Keratinocyte (primary cell): ENCODE data around the gene GPR180. TPM values are rescaled to one million over a fixed set of nuclear protein-coding genes. Genes with fewer than 3 reads are reported as not detected.

Experiments used
- DNase-seq: peaks from one replicate; pipeline ENCODE4 v3.0.0-alpha.2; 2011; ENCODE audit warnings: low read depth, missing footprints, low spot score
- FAIRE-seq: peaks from 2 replicates; lab custom pipeline; 2011; peaks lifted over from hg19 to GRCh38; lab: Jason Lieb, UNC
- H2AFZ ChIP-seq: 2 replicates; pipeline ENCODE4 v1.6.0; 2012; ENCODE audit warnings: low read length, control low read depth, inconsistent platforms; ENCODE audit not compliant: control insufficient read depth
- H3K27ac ChIP-seq: 2 replicates; pipeline ENCODE4 v1.5.1; 2011; ENCODE audit warnings: low read length; ENCODE audit not compliant: control insufficient read depth, insufficient read depth
- H3K27me3 ChIP-seq: 3 replicates; pipeline ENCODE4 v1.6.0; 2011; ENCODE audit warnings: low read length; ENCODE audit not compliant: control insufficient read depth, insufficient read depth; ENCODE audit errors: extremely low read depth
- H3K36me3 ChIP-seq, 2 experiments: 2 replicates in 1 of 2; 3 replicates in 1 of 2; pipeline ENCODE4 v1.5.1; 2011; ENCODE audit warnings: low read length in 2 of 2, mild to moderate bottlenecking in 1 of 2; ENCODE audit not compliant: control insufficient read depth in 2 of 2, insufficient read depth in 2 of 2; ENCODE audit errors: extremely low read depth in 1 of 2
- H3K4me1 ChIP-seq: 3 replicates; pipeline ENCODE4 v1.5.1; 2011; ENCODE audit warnings: low read length; ENCODE audit not compliant: control insufficient read depth, insufficient read depth; ENCODE audit errors: extremely low read depth
- H3K4me2 ChIP-seq: 3 replicates; pipeline ENCODE4 v1.6.0; 2011; ENCODE audit warnings: low read depth, low read length; ENCODE audit not compliant: control insufficient read depth, insufficient read depth; ENCODE audit errors: extremely low read depth
- H3K4me3 ChIP-seq, 3 experiments: fragments of 200-600 bp in 1 of 3; sonication (generic) in 1 of 3; 2 replicates in 2 of 3; 3 replicates in 1 of 3; pipeline ENCODE4 v1.5.1; 2011 to 2016; ENCODE audit warnings: low read length in 3 of 3, mild to moderate bottlenecking in 3 of 3, control low read depth in 2 of 3, inconsistent platforms in 1 of 3, low read depth in 1 of 3, mixed read lengths in 1 of 3, mixed run types in 1 of 3, moderate library complexity in 1 of 3; ENCODE audit not compliant: control insufficient read depth in 2 of 3, insufficient read depth in 2 of 3; ENCODE audit errors: extremely low read depth in 1 of 3
- H3K79me2 ChIP-seq: 2 replicates; pipeline ENCODE4 v1.6.0; 2012; ENCODE audit warnings: low read length; ENCODE audit not compliant: control insufficient read depth, insufficient read depth
- H3K9ac ChIP-seq: 3 replicates; pipeline ENCODE4 v1.6.0; 2011; ENCODE audit warnings: low read length; ENCODE audit not compliant: control insufficient read depth, insufficient read depth; ENCODE audit errors: extremely low read depth
- H3K9me1 ChIP-seq: 3 replicates; pipeline ENCODE4 v1.6.0; 2011; ENCODE audit warnings: low read length; ENCODE audit not compliant: control insufficient read depth, insufficient read depth; ENCODE audit errors: extremely low read depth
- H3K9me3 ChIP-seq: 2 replicates; pipeline ENCODE4 v1.5.1; 2012; ENCODE audit warnings: low read depth, low read length; ENCODE audit not compliant: control insufficient read depth
- H4K20me1 ChIP-seq: 3 replicates; pipeline ENCODE4 v1.6.0; 2011; ENCODE audit warnings: low read length; ENCODE audit not compliant: control insufficient read depth, insufficient read depth; ENCODE audit errors: extremely low read depth
- CTCF ChIP-seq, 3 experiments: IDR thresholded peaks in 1 of 3; conservative IDR thresholded peaks in 1 of 3; optimal IDR thresholded peaks in 1 of 3; 2 replicates in 2 of 3; 3 replicates in 1 of 3; pipeline versions ENCODE3 to v1.5.1; 2011; ENCODE audit warnings: low read length in 3 of 3, mild to moderate bottlenecking in 3 of 3, moderate library complexity in 2 of 3, control low read depth in 1 of 3, inconsistent platforms in 1 of 3; ENCODE audit not compliant: insufficient read depth in 2 of 3; ENCODE audit errors: extremely low read depth in 1 of 3
- EZH2 ChIP-seq: IDR thresholded peaks from one replicate; pipeline ENCODE4 v1.6.1; 2012; ENCODE audit warnings: inconsistent platforms, mild to moderate bottlenecking, low read length, moderate library complexity
- dilution Hi-C: fragments of 300-500 bp; cut with MboI; formaldehyde crosslinking; loops from one replicate; pipeline ENCODE4 v1.7.0; 2020; ENCODE audit warnings: low sequenced_read_pairs; ENCODE audit not compliant: extremely low pct_ligation_motif_present
- polyA plus RNA-seq, 5 experiments: library from polyadenylated mRNA; depleted of rRNA in 3 of 5; stranded (reverse) in 3 of 5; stranded (forward) in 1 of 5; unstranded in 1 of 5; fragments of >200 nt; gene quantifications; 1 replicate in 1 of 5; 2 replicates in 3 of 5; 3 replicates in 1 of 5; pipeline versions ENCODE4 v1.2.1 to v1.2.3, GENCODE V29; 2011 to 2012; ENCODE audit warnings: missing spikeins in 2 of 5, low read depth in 1 of 5, low replicate concordance in 1 of 5

The GPR180 gene
- polyA plus RNA-seq, 1 donor (not counting 4 experiments of a cell fraction or from before 2014, with no cell fraction given) = 9.9 TPM

GRCh38 chr13:94602467-94602866 is 810 bp downstream of the GPR180 start:
- Histone ChIP-seq H3K4me3 (peak overlapping the region; percentile 87 to 96 (median 88)), H3K27me3 (no peaks in the 10 kb centered on the region), H3K79me2 (peaks cover 30% of the 10 kb centered on the region), H3K9ac (peak overlapping the region; percentile 84), H4K20me1 (no peaks in the 10 kb centered on the region), H3K9me3 (no peaks in the 10 kb centered on the region), H3K4me2 (peak overlapping the region; percentile 64), H2AFZ (no peak overlapping the region), H3K4me1 (peaks cover 6% of the 10 kb centered on the region), H3K9me1 (no peaks in the 10 kb centered on the region), H3K36me3 (peaks cover 2 to 5% of the 10 kb centered on the region in 2 experiments), H3K27ac (peak overlapping the region; percentile 76)
- TF ChIP-seq CTCF (optimal IDR thresholded peaks at IDR 0.05 in 1 of 3, IDR thresholded peaks at IDR 0.05 in 1 of 3, conservative IDR thresholded peaks at IDR 0.05 in 1 of 3; ENCODE audit: extremely low read depth in 1 of 3, insufficient read depth in 2 of 3, low read length in 3 of 3) (no peak), EZH2 (no peak)
- DNase-seq (no peak), FAIRE-seq (no peak)
- dilution Hi-C loops = no loop called here

GRCh38 chr13:94607056-94607455 is 5.4 kb downstream of the GPR180 start:
- H3K9ac ChIP-seq = no peak overlapping the region
- H3K79me2 ChIP-seq = peaks cover 29% of the 10 kb centered on the region
- TF ChIP-seq CTCF (optimal IDR thresholded peaks at IDR 0.05 in 1 of 3, IDR thresholded peaks at IDR 0.05 in 1 of 3, conservative IDR thresholded peaks at IDR 0.05 in 1 of 3; ENCODE audit: extremely low read depth in 1 of 3, insufficient read depth in 2 of 3, low read length in 3 of 3) (no peak), EZH2 (no peak)
- H4K20me1 ChIP-seq = no peaks in the 10 kb centered on the region
- no peak overlapping the region for H3K4me3 ChIP-seq
- H3K4me1 ChIP-seq = peaks cover 6% of the 10 kb centered on the region
- H3K27ac ChIP-seq = no peak overlapping the region
- H3K9me3 ChIP-seq = no peaks in the 10 kb centered on the region
- H3K27me3 ChIP-seq = no peaks in the 10 kb centered on the region
- no peak overlapping the region for H2AFZ ChIP-seq
- peaks cover 5 to 7% of the 10 kb centered on the region in 2 experiments for H3K36me3 ChIP-seq
- no peak for FAIRE-seq
- dilution Hi-C loops = no loop called here
- H3K9me1 ChIP-seq = no peaks in the 10 kb centered on the region
- H3K4me2 ChIP-seq = no peak overlapping the region
- DNase-seq = no peak
